Stimulated activated CD4-positive, alpha-beta T cell treated with anti-CD3 and anti-CD28 coated beads, Interleukin-15, amount 100 ng/mL, for 1 hour (primary cell): ENCODE results near the gene RER1.

Experiments used
- DNase-seq, 2 donors: peaks; one replicate each; pipeline ENCODE4 v3.0.0-alpha.2; 2020; ENCODE audit warnings: low read depth in 1 of 2, low spot score in 1 of 2

RER1 gene

GRCh38 chr1:2388004-2388913, 3.4 kb upstream of the RER1 start:
- no peak for DNase-seq

DNA sequence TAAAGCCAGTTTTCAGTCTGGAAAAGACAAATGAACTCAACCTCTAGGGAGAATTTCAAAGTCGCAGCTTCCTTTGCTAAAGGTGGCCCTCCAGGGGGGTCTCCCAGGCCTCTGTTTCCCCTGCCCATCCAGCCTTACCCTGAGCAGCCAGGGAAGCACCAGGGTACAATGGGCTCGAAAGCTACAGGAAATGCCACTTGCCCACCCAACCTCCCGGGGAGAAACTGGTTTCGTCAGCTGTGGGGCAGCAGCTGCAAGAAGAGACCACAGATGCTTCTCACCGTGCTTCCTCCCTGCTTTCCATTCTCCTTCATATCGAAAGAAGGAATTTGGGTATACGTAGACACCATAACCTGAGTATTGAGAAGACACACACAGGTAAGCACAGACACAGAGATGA, 2.0 kb upstream of the RER1 start:
- DNase-seq, result no peak

- DNase-seq, result no peak
Measured at GRCh38 chr1:2391931-2392509, 379 bp downstream of the RER1 start.

- no peak for DNase-seq
Measured at GRCh38 chr1:2392686-2393085, 1.0 kb downstream of the RER1 start.

DNA sequence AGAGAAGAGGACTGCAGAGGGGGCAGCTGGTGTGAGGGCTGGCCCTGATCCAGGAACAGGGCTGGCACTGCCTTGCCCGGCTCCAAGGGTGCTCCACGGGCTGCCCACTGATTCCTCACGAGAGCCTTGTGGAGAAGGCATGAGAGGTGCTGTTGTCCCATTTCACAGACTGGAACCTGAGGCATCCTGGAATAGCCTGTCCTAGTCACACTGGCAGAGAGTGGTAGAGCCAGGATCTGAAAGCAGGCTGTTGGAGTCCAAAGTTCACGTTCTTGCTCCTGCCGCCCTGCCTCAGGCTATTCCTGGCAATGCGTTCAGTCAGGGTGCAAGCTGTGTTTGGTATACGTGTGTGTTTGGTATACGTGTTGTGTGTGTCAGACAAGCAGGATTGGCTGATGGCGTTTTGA, 1.8 kb downstream of the RER1 start:
- no peak for DNase-seq

DNA sequence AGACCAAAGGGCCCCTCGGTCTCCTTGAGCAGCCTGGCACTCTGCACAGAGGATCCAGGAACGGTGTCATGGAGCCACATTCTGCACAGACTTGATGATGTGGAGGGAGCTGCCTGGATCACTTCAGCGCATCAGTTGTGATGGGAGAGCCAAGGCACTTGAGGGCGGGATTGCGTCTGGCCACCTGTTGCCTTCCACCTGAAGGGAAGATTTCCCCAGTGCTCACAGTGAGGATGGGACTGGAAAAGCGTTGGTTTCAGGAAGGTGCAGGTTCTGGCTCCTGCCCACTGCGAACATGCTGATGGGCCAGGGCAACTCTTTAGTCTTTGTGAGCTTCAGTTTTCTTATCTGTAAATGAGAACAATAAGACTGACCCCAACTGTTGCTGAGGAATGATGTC, 2.6 kb downstream of the RER1 start:
- DNase-seq, result no peak

GRCh38 chr1:2394761-2395160, 3.1 kb downstream of the RER1 start:
- DNase-seq, result no peak

GRCh38 chr1:2395245-2395644, 3.6 kb downstream of the RER1 start:
- DNase-seq, result no peak

DNA sequence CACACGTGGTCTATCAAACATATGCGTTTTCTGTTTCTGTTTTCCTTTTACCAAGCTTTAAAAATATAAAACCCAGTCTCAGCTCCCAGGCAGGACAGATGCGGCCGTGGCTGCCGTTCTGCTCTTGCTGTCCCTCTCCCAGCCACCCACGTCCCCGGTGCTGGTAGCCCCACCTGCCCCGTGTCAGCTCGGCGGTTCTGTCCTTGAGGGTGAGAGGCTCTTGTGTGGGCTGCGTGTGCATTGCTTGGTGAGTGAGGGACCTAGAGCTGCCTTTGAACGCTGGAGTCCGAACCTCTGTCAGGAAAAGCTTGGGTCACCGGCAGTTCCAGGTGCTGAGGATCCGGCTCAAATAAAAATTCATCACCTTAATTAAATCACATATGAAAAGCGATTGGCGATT, 4.4 kb downstream of the RER1 start:
- DNase-seq, result no peak

DNA sequence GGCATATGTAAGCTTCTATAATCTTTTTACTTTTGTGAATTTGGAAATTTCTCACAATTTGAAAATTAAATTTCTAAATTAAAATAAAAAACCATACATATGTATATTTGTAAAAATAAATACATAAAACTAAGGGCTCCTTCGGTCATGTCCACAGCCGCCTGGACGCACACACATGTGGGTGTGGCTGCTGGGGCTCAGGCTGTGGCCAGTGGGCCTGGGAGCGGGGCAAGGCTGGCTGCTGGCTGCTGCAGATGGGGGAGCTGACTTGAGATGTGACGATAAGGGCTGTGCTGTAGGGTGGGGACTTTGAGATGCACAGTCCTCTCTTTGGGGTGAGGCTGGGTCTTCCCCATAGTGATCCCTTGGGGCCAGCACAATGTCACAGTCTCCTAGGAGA, 4.8 kb downstream of the RER1 start:
- no peak for DNase-seq

- DNase-seq, result no peak
Measured at GRCh38 chr1:2397007-2397679, 5.5 kb downstream of the RER1 start.

DNA sequence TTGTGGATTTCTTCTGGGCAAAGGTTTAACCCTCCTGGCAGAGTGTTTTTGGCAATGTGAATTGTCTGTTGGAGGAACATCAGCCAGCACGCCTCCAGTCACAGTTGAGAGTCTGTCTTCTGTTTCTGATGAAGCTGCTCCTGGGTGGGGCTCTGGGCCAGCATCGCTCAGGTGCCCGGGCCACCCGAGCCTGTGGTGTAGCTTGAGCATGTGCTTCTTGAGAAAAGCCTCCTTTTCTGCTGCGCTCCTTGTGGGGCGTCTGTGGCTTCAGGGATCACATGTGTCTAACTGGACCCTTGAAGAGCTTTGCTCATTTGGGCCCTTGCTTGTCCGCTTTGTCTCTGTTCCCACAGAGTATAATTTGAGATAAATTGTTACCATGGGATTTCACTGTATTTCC, 7.2 kb downstream of the RER1 start:
- no peak for DNase-seq

DNA sequence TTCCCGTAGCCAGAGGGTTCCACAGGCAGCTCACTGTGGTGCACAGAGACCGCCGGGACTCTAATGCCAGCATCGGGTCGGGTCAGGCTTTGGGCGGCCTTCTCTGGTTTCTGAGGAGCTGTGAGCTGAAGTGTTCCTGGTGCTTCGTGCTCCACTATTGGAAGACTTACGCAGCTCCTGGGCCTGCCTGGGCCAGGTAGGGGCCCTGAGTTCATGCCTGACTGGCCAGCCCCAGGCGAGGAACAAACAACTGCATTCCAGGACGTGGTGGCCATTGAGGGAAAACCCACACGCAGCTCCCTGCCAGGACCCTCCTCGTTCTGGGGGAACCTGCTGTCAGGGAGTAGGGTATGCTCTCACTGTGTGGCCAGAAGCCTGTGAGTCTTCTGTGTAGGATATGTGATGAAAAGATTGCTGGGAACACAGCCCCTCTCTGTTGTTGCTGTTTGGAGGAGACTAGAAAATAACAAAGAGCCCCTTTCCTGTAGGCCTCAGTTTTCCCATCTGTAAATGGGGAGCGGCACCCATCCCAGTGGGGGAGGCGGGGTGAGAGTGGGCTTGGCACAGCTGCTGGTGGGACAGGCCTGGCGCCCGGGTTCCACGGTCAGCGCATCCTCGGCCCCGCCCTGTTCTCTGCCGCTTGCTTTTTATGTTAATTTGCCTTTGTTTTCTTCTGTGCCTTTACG, 8.4 kb downstream of the RER1 start:
- no peak for DNase-seq

DNA sequence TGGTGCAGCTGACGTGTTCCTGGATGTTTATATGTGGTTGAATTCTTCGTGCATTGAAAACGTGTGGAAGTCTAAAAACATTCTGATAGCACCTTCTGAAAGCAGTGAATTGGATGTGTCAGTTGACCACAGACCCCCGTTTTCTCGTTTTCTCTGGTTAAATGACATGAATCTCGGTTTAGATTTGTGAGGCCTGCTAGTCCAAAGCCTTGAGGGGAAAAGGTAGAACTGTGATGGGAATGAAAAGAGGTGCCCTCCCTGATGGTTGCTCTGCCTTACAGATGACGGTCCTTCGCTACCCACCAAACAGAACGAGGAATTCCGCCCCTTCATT, 8.9 kb downstream of the RER1 start:
- DNase-seq, result no peak

DNA sequence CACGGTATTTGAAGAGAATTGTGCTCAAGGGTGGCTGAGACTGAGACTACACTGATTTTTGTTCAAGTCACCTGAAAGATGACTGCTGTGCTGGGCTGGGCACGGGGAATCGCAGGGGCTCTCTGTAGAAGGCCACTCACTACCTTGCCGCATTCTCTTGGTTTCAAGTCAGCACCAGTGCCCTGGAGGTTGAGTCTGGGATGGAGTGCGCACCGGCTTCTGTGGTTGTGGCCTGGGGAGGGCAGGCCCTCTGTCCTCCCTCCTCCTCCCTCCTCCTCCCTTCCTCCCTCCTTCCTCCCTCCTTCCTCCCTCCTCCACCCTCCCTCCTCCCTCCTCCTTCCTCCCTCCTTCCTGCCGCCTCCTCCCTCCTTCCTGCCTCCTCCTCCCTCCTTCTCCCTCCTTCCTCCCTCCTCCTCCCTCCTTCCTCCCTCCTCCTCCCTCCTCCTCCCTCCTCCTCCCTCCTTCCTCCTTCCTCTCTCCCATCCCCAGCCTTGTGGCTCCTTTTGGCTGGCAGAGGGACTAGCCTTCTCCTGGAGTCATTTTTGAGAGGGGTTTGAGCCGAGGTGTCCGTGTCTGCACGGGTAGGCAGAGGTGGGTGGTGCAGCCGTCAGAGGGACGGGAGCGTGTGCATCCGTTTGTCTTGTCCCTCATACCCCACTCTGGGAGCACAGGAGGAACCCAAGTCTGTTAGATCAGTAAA, 9.5 kb downstream of the RER1 start:
- no peak for DNase-seq

DNA sequence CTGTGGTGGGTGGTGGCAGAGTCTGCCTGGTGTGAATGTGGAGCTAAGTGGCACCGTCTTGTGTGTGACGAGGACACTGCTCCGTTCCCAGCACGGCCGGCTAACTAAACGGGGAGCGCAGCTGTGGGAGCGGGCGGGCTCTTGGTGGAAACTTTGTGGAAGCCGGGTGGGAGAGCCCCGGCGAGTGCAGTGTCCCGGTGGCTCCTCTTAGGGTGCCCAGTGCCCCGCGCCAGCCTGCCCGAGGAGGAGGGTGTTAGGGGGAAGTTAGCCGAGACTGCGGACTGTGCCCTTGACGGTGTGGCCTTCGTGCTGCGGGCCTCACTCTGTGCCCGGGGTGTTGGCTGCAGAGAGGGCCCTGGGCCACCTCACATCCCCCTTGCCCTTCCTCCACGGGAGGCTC, 10.8 kb downstream of the RER1 start:
- no peak for DNase-seq

DNA sequence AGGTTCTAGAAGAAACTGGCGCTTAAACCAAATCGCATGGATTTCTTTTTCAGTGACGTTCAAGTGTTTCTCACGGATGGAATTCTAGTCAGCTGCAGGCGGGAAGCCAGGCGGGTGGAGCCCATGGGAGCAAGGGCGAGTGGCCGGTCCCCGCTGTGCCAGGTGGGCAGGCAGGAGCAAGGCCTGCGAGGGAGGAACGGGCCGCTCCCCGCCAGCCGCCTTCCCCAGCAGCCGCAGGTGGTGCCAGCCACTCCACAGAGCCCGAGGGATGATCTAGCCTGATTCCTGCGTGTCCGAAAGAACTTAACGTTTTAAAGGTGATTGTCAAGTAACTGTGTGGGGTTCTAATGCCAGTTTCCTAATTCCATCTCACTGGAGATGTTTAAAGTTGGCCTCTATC, 11.6 kb downstream of the RER1 start:
- no peak for DNase-seq

DNA sequence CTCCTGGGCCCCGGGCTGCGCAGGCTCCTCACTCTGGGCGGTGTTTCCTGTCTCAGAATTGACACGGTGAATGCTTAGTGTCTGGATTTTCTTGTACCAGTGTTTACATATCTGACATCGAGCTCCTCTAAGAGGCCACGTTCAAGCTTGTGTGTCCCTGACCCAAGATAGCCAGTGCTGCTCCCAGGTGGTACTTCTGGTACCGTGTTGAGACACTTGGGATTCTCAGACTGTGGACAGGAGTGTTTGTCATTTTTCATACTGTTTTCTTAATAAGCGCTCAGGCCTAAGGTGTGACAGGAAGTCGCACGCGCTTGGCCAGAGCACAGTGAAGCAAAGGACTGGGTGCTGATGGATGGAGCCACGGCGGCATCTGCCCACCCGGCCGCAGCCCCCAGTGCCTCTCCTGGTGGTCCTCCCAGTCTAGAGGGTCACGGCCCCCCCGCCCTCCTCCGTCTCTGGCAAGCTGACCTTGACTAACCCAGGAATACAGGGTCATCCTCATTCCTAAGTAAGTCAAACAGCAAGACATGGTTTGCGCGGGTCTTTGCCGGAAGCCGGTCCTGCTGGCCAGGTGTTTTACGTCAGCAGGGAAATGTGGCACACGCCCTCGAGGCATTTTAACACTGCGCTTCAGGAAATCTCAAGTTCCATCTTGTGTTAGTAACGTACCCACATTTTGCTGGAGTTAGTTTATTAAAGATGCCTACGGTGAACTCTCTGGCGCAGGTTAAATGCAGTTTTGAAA, 12.7 kb downstream of the RER1 start:
- DNase-seq, result no peak

DNA sequence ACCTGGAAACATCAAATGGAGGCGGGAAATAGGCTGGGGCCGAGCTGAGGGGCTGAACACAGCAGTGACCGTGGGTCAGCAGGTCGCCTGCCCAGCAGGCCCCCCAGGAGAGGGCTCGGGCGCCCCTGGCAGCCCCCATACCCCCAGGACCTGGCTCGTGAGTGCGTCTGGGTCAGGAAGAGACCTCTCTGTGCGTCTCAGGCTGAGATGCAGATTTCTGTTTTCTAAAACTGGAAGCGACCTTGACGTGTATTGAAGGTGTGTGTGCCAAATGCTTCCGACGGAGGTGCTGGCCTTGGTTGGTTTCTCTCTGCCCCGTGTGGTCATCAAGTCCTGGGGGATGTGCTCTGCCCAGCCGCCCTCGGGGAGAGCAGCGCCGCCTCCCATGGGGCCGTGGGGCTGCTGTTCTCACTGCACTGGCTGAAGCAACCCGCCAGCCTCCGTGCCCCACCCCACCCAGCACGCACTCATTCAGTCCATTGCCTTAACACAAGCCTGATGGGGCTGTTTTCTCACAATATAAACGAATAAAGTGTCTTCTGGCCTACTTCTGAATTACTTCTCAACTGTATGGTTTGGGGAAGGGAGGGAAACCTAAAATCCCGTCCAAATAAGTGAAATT, 13.4 kb downstream of the RER1 start:
- DNase-seq, result no peak
